Mesenchymal stem cell (in vitro differentiated cells and primary cell): ENCODE results near the gene KCTD17.

Source experiments
- DNase-seq: peaks from one replicate; pipeline ENCODE4 v3.0.0-alpha.2; 2013
- H2AFZ ChIP-seq: one replicate; pipeline ENCODE4 v1.6.1; 2013; ENCODE audit warnings: low read depth, mild to moderate bottlenecking, control low read depth, inconsistent platforms, low read length, moderate library complexity
- H2AK5ac ChIP-seq: 2 replicates; pipeline ENCODE4 v1.6.1; 2013; ENCODE audit warnings: low read length, moderate library complexity, mild to moderate bottlenecking, inconsistent platforms; ENCODE audit not compliant: severe bottlenecking
- H2BK120ac ChIP-seq: one replicate; pipeline ENCODE4 v1.6.1; 2013; ENCODE audit warnings: low read depth, mild to moderate bottlenecking, inconsistent platforms, low read length, moderate library complexity
- H2BK12ac ChIP-seq, 2 experiments: one replicate each; pipeline ENCODE4 v1.6.1; 2013; ENCODE audit warnings: inconsistent platforms in 2 of 2, low read length in 2 of 2, mild to moderate bottlenecking in 2 of 2, moderate library complexity in 2 of 2, control low read depth in 1 of 2
- H2BK15ac ChIP-seq: one replicate; pipeline ENCODE4 v1.6.1; 2013; ENCODE audit warnings: mild to moderate bottlenecking, low read depth, inconsistent platforms; ENCODE audit not compliant: poor library complexity, severe bottlenecking
- H2BK5ac ChIP-seq: 2 replicates; pipeline ENCODE4 v1.6.1; 2013; ENCODE audit warnings: low read depth, mild to moderate bottlenecking, low read length, control low read depth, inconsistent platforms; ENCODE audit not compliant: poor library complexity, severe bottlenecking
- H3K14ac ChIP-seq, 2 experiments: one replicate each; pipeline ENCODE4 v1.6.1; 2013; ENCODE audit warnings: inconsistent platforms in 2 of 2, low read length in 2 of 2, control low read depth in 1 of 2, mild to moderate bottlenecking in 1 of 2, moderate library complexity in 1 of 2
- H3K18ac ChIP-seq, 2 experiments: one replicate each; pipeline ENCODE4 v1.6.1; 2013; ENCODE audit warnings: inconsistent platforms in 2 of 2, low read length in 2 of 2, control low read depth in 1 of 2, low read depth in 1 of 2, mild to moderate bottlenecking in 1 of 2
- H3K23ac ChIP-seq, 2 experiments: one replicate each; pipeline ENCODE4 v1.6.1; 2013; ENCODE audit warnings: inconsistent platforms in 2 of 2, low read length in 2 of 2, mild to moderate bottlenecking in 2 of 2, moderate library complexity in 2 of 2, control low read depth in 1 of 2
- H3K27ac ChIP-seq: 2 replicates; pipeline ENCODE4 v1.5.1; 2013; ENCODE audit warnings: mild to moderate bottlenecking, moderate library complexity, low read length, control low read depth, inconsistent platforms; ENCODE audit not compliant: poor library complexity, severe bottlenecking
- H3K27me3 ChIP-seq, 2 experiments: 2 replicates each; pipeline versions ENCODE4 v1.6.1 to v1.7.0; 2013; ENCODE audit warnings: low read length in 2 of 2, mild to moderate bottlenecking in 2 of 2, moderate library complexity in 2 of 2, control low read depth in 1 of 2, inconsistent platforms in 1 of 2; ENCODE audit not compliant: control insufficient read depth in 1 of 2, insufficient read depth in 1 of 2
- H3K36me3 ChIP-seq, 2 experiments: 2 replicates each; pipeline versions ENCODE4 v1.6.1 to v1.7.0; 2013; ENCODE audit warnings: low read length in 2 of 2, control low read depth in 1 of 2, inconsistent platforms in 1 of 2, low read depth in 1 of 2, mild to moderate bottlenecking in 1 of 2; ENCODE audit not compliant: insufficient read depth in 2 of 2, control insufficient read depth in 1 of 2
- H3K4ac ChIP-seq, 2 experiments: one replicate each; pipeline ENCODE4 v1.6.1; 2013; ENCODE audit warnings: inconsistent platforms in 2 of 2, low read length in 2 of 2, mild to moderate bottlenecking in 2 of 2, moderate library complexity in 2 of 2, control low read depth in 1 of 2, low read depth in 1 of 2
- H3K4me1 ChIP-seq: 2 replicates; pipeline ENCODE4 v1.6.1; 2013; ENCODE audit warnings: low read depth, low read length, control low read depth; ENCODE audit not compliant: control insufficient read depth, insufficient read depth
- H3K4me2 ChIP-seq: 2 replicates; pipeline ENCODE4 v1.6.1; 2013; ENCODE audit warnings: low read length, mild to moderate bottlenecking, inconsistent platforms; ENCODE audit not compliant: poor library complexity, severe bottlenecking
- H3K4me3 ChIP-seq, 2 experiments: 2 replicates each; pipeline versions ENCODE4 v1.5.1 to v1.7.0; 2013; ENCODE audit warnings: low read length in 2 of 2, mild to moderate bottlenecking in 2 of 2, control low read depth in 1 of 2, low read depth in 1 of 2; ENCODE audit not compliant: insufficient read depth in 1 of 2
- H3K79me1 ChIP-seq: replicated peaks from 2 replicates; pipeline ENCODE4 v1.6.1; 2013; ENCODE audit warnings: mild to moderate bottlenecking, control low read depth, low read length, inconsistent platforms; ENCODE audit not compliant: poor library complexity, severe bottlenecking
- H3K9ac ChIP-seq: 2 replicates; pipeline ENCODE4 v1.7.0; 2013; ENCODE audit warnings: mild to moderate bottlenecking, low read length, moderate library complexity
- H3K9me3 ChIP-seq: 2 replicates; pipeline ENCODE4 v1.7.0; 2013; ENCODE audit warnings: mild to moderate bottlenecking, low read length; ENCODE audit not compliant: control insufficient read depth
- H4K8ac ChIP-seq: one replicate; pipeline ENCODE4 v1.6.1; 2013; ENCODE audit warnings: inconsistent platforms, mild to moderate bottlenecking, low read length, moderate library complexity
- H4K91ac ChIP-seq: one replicate; pipeline ENCODE4 v1.6.1; 2013; ENCODE audit warnings: mild to moderate bottlenecking, low read length, inconsistent platforms
- WGBS: methylation state at CpG from one replicate; pipeline ENCODE4 v1.1.7; 2013; ENCODE audit warnings: mixed read lengths; 5-methylcytosine and 5-hydroxymethylcytosine counted together

The KCTD17 gene

GRCh38 chr22:37011472-37011871, 40.1 kb upstream of the KCTD17 start:
- H3K23ac ChIP-seq, result no peak overlapping the region
- DNase-seq, result no peak
- no peak overlapping the region for H3K9ac ChIP-seq
- no peak overlapping the region for H2BK15ac ChIP-seq
- no peak overlapping the region for H3K27ac ChIP-seq
- no peak overlapping the region for H4K91ac ChIP-seq
- H3K9me3 ChIP-seq, result peaks cover 4% of the 10 kb centered on the region
- H3K4me2 ChIP-seq, result no peak overlapping the region
- H3K79me1 ChIP-seq, result peaks cover 5% of the 10 kb centered on the region
- H3K36me3 ChIP-seq, result peaks cover 2 to 9% of the 10 kb centered on the region in 2 experiments
- no peak overlapping the region for H2BK12ac ChIP-seq
- no peak overlapping the region for H3K4me3 ChIP-seq
- peaks cover 24 to 38% of the 10 kb centered on the region in 2 experiments for H3K27me3 ChIP-seq
- no peak overlapping the region for H2AFZ ChIP-seq
- H3K18ac ChIP-seq, result no peak overlapping the region
- H2AK5ac ChIP-seq, result no peak overlapping the region
- H3K14ac ChIP-seq, result no peak overlapping the region
- WGBS, result 97% methylated on average over 3 of the region's 3 CpGs
- H2BK5ac ChIP-seq, result no peak overlapping the region
- H3K4ac ChIP-seq, result no peak overlapping the region
- H4K8ac ChIP-seq, result no peak overlapping the region
- H2BK120ac ChIP-seq, result no peak overlapping the region
- H3K4me1 ChIP-seq, result peaks cover 7% of the 10 kb centered on the region

GRCh38 chr22:37012262-37012904, 39.2 kb upstream of the KCTD17 start:
- Histone ChIP-seq H2AK5ac (no peak overlapping the region), H3K4me1 (peaks cover 14% of the 10 kb centered on the region), H3K9ac (no peak overlapping the region), H3K14ac (no peak overlapping the region), H3K23ac (no peak overlapping the region), H2BK5ac (no peak overlapping the region), H3K79me1 (peaks cover 11% of the 10 kb centered on the region), H2BK15ac (no peak overlapping the region), H3K4me2 (no peak overlapping the region), H3K4me3 (no peak overlapping the region), H2AFZ (no peak overlapping the region), H4K8ac (no peak overlapping the region), H2BK12ac (no peak overlapping the region), H4K91ac (no peak overlapping the region), H3K4ac (no peak overlapping the region), H3K36me3 (peaks cover 11 to 18% of the 10 kb centered on the region in 2 experiments), H3K27me3 (peaks cover 15 to 29% of the 10 kb centered on the region in 2 experiments), H3K9me3 (no peaks in the 10 kb centered on the region), H3K27ac (no peak overlapping the region), H3K18ac (no peak overlapping the region), H2BK120ac (no peak overlapping the region)
- DNase-seq, result no peak
- 92% methylated on average over 9 of the region's 9 CpGs for WGBS

- no peak for DNase-seq
- Histone ChIP-seq H2BK15ac (no peak overlapping the region), H2BK5ac (no peak overlapping the region), H2AFZ (no peak overlapping the region), H4K8ac (no peak overlapping the region), H3K23ac (no peak overlapping the region), H3K4ac (no peak overlapping the region), H3K9ac (no peak overlapping the region), H3K18ac (no peak overlapping the region), H3K9me3 (no peaks in the 10 kb centered on the region), H3K79me1 (peaks cover 17% of the 10 kb centered on the region), H2AK5ac (no peak overlapping the region), H2BK120ac (no peak overlapping the region), H3K27ac (no peak overlapping the region), H3K4me1 (peaks cover 18% of the 10 kb centered on the region), H3K4me3 (no peak overlapping the region), H3K4me2 (no peak overlapping the region), H3K14ac (no peak overlapping the region), H4K91ac (no peak overlapping the region), H3K36me3 (peaks cover 17 to 24% of the 10 kb centered on the region in 2 experiments), H2BK12ac (no peak overlapping the region), H3K27me3 (peaks cover 9 to 23% of the 10 kb centered on the region in 2 experiments)
- 93% methylated on average over 8 of the region's 10 CpGs for WGBS
These were observed 38.6 kb upstream of the KCTD17 start for GRCh38 chr22:37012956-37013355.

GRCh38 chr22:37014415-37014806, 37.1 kb upstream of the KCTD17 start:
- no peak overlapping the region for H3K4ac ChIP-seq

More at GRCh38 chr22:37014415-37014806, 37.1 kb upstream of the KCTD17 start:
- H2BK12ac ChIP-seq, result no peak overlapping the region
- no peak overlapping the region for H4K8ac ChIP-seq
- H2BK120ac ChIP-seq, result no peak overlapping the region
- no peaks in the 10 kb centered on the region for H3K9me3 ChIP-seq
- peaks cover 18 to 26% of the 10 kb centered on the region in 2 experiments for H3K36me3 ChIP-seq
- H3K4me2 ChIP-seq, result no peak overlapping the region
- no peak overlapping the region for H3K4me3 ChIP-seq
- no peak overlapping the region for H2BK5ac ChIP-seq
- no peak overlapping the region for H3K9ac ChIP-seq
- peaks cover 24% of the 10 kb centered on the region for H3K79me1 ChIP-seq
- H3K14ac ChIP-seq, result no peak overlapping the region
- H3K18ac ChIP-seq, result no peak overlapping the region
- H2AK5ac ChIP-seq, result no peak overlapping the region
- no peak overlapping the region for H3K23ac ChIP-seq
- H2BK15ac ChIP-seq, result no peak overlapping the region
- H3K4me1 ChIP-seq, result peaks cover 25% of the 10 kb centered on the region
- no peak for DNase-seq
- WGBS, result 93% methylated on average over 4 of the region's 4 CpGs
- no peak overlapping the region for H2AFZ ChIP-seq
- peaks cover 4 to 9% of the 10 kb centered on the region in 2 experiments for H3K27me3 ChIP-seq
- no peak overlapping the region for H4K91ac ChIP-seq
- H3K27ac ChIP-seq, result no peak overlapping the region
